ENCODE results near the gene C4B. TPM values are rescaled to one million over a fixed set of nuclear protein-coding genes. Genes with fewer than 3 reads are reported as not detected.

The C4B gene
- total and polyA plus RNA-seq, 4 donors, result 58.2 to 296 (median 169) TPM

DNA sequence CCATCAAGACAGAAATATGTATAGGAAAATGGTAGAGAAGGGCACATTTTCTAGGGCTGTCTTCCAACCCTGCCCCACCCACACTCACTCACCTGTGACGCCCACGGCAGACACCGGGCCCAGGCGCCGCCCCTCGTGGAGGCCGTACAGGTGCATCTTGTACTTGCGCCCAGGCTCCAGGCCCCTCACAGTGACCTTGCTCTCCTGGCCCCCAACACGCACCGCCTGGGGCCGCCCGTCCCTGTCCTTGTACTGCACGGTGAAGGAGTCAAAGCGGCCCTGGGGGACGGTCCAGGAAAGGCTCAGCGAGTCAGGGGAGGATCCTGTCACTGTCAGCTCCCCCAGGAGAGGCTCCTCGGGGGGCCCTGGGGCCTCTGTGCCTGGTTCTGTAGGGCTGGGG is 43.4 kb downstream of the C4B start:
- Histone ChIP-seq H3K27me3 (ENCODE audit: control insufficient read depth in 3 of 3, insufficient read depth in 3 of 3, low read length in 2 of 3) (no peaks in the 10 kb centered on the region), H3K36me3 (ENCODE audit: control insufficient read depth in 4 of 4, insufficient read depth in 4 of 4, low read length in 4 of 4) (peaks cover 0 to 26% (median 0%) of the 10 kb centered on the region in 4 donors), H3K4me1 (ENCODE audit: control insufficient read depth in 5 of 5, insufficient read depth in 5 of 5, low read length in 5 of 5) (no peaks in the 10 kb centered on the region), H3K27ac (ENCODE audit: low read depth in 1 of 2, low read length in 1 of 2) (no peak overlapping the region), H3K4me3 (no peak overlapping the region), H3K9ac (ENCODE audit: insufficient read depth in 1 of 2, low read length in 2 of 2) (no peak overlapping the region), H3K9me3 (ENCODE audit: control insufficient read depth in 4 of 4, insufficient read depth in 3 of 4, low read length in 3 of 4) (no peaks in the 10 kb centered on the region)
- ATAC-seq (ENCODE audit: insufficient read depth, low FRiP score) (no peak), DNase-seq (no peak)
- 87 to 93% methylated on average over 17 of the region's 17 CpGs for WGBS, 2 donors
- TF ChIP-seq, protein P1, sequence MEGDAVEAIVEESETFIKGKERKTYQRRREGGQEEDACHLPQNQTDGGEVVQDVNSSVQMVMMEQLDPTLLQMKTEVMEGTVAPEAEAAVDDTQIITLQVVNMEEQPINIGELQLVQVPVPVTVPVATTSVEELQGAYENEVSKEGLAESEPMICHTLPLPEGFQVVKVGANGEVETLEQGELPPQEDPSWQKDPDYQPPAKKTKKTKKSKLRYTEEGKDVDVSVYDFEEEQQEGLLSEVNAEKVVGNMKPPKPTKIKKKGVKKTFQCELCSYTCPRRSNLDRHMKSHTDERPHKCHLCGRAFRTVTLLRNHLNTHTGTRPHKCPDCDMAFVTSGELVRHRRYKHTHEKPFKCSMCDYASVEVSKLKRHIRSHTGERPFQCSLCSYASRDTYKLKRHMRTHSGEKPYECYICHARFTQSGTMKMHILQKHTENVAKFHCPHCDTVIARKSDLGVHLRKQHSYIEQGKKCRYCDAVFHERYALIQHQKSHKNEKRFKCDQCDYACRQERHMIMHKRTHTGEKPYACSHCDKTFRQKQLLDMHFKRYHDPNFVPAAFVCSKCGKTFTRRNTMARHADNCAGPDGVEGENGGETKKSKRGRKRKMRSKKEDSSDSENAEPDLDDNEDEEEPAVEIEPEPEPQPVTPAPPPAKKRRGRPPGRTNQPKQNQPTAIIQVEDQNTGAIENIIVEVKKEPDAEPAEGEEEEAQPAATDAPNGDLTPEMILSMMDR (IDR thresholded peaks at IDR 0.05; ENCODE audit: control extremely low read depth, extremely low read depth), result no peak

DNA sequence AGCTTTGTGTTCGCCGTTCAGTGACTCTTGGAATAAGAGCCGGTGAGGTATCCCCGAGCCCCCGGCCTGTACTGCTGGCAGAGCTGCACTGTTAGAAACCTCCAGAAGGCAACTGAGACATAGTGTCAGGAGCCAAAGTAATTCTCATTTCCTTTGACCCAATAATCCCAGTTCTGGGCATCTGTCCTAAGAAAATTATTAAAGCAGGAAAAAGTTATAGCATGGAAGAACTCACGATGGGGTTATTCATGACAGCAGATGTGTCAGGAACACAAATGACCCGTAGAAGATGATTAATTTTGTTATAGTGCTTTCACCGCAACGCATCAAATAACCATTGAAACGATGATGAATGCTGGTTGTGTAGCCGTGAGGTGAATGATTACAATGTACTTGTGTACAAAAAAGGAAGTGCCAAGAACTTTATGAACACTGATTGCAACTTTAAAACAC is 43.9 kb downstream of the C4B start:
- H3K36me3 ChIP-seq (ENCODE audit: control insufficient read depth in 4 of 4, insufficient read depth in 4 of 4, low read length in 4 of 4), result peaks cover 0 to 21% (median 0%) of the 10 kb centered on the region in 4 donors
- TF ChIP-seq, protein P1 (IDR thresholded peaks at IDR 0.05; ENCODE audit: control extremely low read depth, extremely low read depth), result no peak
- 81 to 89% methylated on average over 11 of the region's 11 CpGs for WGBS, 2 donors
- H3K9me3 ChIP-seq (ENCODE audit: control insufficient read depth in 4 of 4, insufficient read depth in 3 of 4, low read length in 3 of 4), result no peaks in the 10 kb centered on the region
- no peaks in the 10 kb centered on the region for H3K27me3 ChIP-seq (ENCODE audit: control insufficient read depth in 3 of 3, insufficient read depth in 3 of 3, low read length in 2 of 3)
- DNase-seq (no peak), ATAC-seq (ENCODE audit: insufficient read depth, low FRiP score) (no peak)
- H3K4me3 ChIP-seq, result no peak overlapping the region
- H3K27ac ChIP-seq (ENCODE audit: low read depth in 1 of 2, low read length in 1 of 2), result no peak overlapping the region
- H3K4me1 ChIP-seq (ENCODE audit: control insufficient read depth in 5 of 5, insufficient read depth in 5 of 5, low read length in 5 of 5), result no peaks in the 10 kb centered on the region
- no peak overlapping the region for H3K9ac ChIP-seq (ENCODE audit: insufficient read depth in 1 of 2, low read length in 2 of 2)

DNA sequence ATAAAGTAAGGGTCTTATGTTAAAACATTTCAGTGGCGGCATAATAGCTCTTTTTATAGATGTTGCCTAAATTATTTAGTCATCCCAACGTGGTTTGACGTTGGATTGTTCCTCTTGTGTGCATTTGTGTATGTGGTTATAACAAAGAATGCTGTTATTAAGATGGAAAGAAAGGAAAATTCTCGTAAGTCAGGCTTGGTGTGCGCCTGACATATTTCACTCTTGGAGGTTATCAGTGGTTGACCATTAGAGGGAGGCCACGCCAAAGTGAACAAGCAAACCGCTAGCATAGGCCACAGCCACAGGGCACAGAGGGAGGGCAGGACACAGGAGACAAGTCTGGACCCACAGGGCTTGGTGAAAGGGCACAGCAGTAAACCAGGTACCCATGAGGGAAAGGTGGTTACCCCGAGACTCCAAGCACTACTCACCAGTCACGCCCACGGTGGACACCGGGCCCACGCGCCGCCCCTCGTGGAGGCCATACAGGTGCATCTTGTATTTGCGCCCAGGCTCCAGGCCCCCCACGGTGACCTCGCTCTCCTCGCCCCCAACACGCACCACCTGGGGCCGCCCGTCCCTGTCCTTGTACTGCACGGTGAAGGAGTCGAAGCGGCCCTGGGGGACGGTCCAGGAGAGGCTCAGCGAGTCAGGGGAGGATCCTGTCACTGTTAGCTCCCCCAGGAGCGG is 46.5 kb downstream of the C4B start:
- TF ChIP-seq, protein P1 (IDR thresholded peaks at IDR 0.05; ENCODE audit: control extremely low read depth, extremely low read depth), result no peak
- no peaks in the 10 kb centered on the region for H3K4me1 ChIP-seq (ENCODE audit: control insufficient read depth in 5 of 5, insufficient read depth in 5 of 5, low read length in 5 of 5)
- H3K27ac ChIP-seq (ENCODE audit: low read depth in 1 of 2, low read length in 1 of 2), result no peak overlapping the region
- H3K9ac ChIP-seq (ENCODE audit: insufficient read depth in 1 of 2, low read length in 2 of 2), result no peak overlapping the region
- peaks cover 0 to 18% (median 0%) of the 10 kb centered on the region in 4 donors for H3K36me3 ChIP-seq (ENCODE audit: control insufficient read depth in 4 of 4, insufficient read depth in 4 of 4, low read length in 4 of 4)
- no peaks in the 10 kb centered on the region for H3K9me3 ChIP-seq (ENCODE audit: control insufficient read depth in 4 of 4, insufficient read depth in 3 of 4, low read length in 3 of 4)
- H3K4me3 ChIP-seq, result no peak overlapping the region
- H3K27me3 ChIP-seq (ENCODE audit: control insufficient read depth in 3 of 3, insufficient read depth in 3 of 3, low read length in 2 of 3), result no peaks in the 10 kb centered on the region
- no peak for ATAC-seq (ENCODE audit: insufficient read depth, low FRiP score)
- 92 to 93% methylated on average over 24 to 28 of the region's 28 CpGs for WGBS, 2 donors
- no peak for DNase-seq

Data from lung (tissue), 12 donors.